Measurements from ENCODE around the gene PSRC1. TPM values are rescaled to one million over a fixed set of nuclear protein-coding genes. Genes with fewer than 3 reads are reported as not detected.

The PSRC1 gene
- polyA plus RNA-seq, 1 experiment = 18.5 TPM

DNA sequence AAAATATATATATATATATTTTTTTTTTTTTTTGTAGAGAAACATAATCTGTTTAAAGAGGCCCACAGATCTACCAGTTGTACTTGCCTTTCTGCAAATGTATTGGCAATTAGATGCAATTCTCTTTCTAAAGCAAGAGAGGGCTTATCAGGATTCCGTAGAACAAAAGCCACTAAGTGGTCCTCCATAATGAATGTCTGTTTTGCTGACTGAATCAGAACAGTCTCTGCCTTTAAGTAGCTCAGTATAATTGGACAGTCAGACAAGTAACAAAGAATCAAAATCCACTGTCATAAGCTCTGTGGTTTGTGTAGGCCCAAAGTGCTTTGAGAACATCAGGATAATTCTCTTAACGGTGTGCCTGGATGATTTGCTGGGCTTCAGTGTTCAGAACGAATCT is 51.9 kb downstream of the PSRC1 start:
- TF ChIP-seq, protein P1, sequence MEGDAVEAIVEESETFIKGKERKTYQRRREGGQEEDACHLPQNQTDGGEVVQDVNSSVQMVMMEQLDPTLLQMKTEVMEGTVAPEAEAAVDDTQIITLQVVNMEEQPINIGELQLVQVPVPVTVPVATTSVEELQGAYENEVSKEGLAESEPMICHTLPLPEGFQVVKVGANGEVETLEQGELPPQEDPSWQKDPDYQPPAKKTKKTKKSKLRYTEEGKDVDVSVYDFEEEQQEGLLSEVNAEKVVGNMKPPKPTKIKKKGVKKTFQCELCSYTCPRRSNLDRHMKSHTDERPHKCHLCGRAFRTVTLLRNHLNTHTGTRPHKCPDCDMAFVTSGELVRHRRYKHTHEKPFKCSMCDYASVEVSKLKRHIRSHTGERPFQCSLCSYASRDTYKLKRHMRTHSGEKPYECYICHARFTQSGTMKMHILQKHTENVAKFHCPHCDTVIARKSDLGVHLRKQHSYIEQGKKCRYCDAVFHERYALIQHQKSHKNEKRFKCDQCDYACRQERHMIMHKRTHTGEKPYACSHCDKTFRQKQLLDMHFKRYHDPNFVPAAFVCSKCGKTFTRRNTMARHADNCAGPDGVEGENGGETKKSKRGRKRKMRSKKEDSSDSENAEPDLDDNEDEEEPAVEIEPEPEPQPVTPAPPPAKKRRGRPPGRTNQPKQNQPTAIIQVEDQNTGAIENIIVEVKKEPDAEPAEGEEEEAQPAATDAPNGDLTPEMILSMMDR (IDR thresholded peaks at IDR 0.05; ENCODE audit: low read depth, low read length) = no peak
- Histone ChIP-seq H3K9me3 (ENCODE audit: control insufficient read depth, insufficient read depth, low read length) (no peaks in the 10 kb centered on the region), H3K27ac (ENCODE audit: low read depth, low read length) (no peak overlapping the region), H3K4me3 (ENCODE audit: low read depth, low read length) (no peak overlapping the region), H3K27me3 (ENCODE audit: control insufficient read depth, insufficient read depth, low read length) (no peaks in the 10 kb centered on the region)
- POLR2A ChIA-PET = interaction anchor here (1.0 kb wide), 1 partner anchor 10 kb away, joined by 3 read pairs; no protein-coding TSS in a partner anchor
- DNase-seq (ENCODE audit: low read depth, low spot score) = no peak
- CTCF ChIA-PET = no interaction called here

Other genes with a start within 250 kb of the PSRC1 start
- gene WDR47, start 241.0 kb downstream of the PSRC1 start, polyA plus RNA-seq (2011; rRNA removed) = 14.6 and 23.1 TPM in 2 replicates
- gene TAF13, start 207.1 kb downstream of the PSRC1 start, polyA plus RNA-seq (2011; rRNA removed) = 61.8 and 81.9 TPM in 2 replicates
- 38.8 and 39.0 TPM in 2 replicates for gene TMEM167B, start 192.4 kb downstream of the PSRC1 start, polyA plus RNA-seq (2011; rRNA removed)
- gene ELAPOR1, start 169.0 kb downstream of the PSRC1 start, polyA plus RNA-seq (2011; rRNA removed) = 0.88 and 0.94 TPM in 2 replicates
- 301 and 332 TPM in 2 replicates for gene SARS1, start 69.2 kb downstream of the PSRC1 start, polyA plus RNA-seq (2011; rRNA removed)
- gene CELSR2, start 33.6 kb downstream of the PSRC1 start, polyA plus RNA-seq (2011; rRNA removed) = 1.1 and 1.8 TPM in 2 replicates
- not detected in 2 replicates for gene MYBPHL, start 23.9 kb upstream of the PSRC1 start, polyA plus RNA-seq (2011; rRNA removed)
- gene SORT1, start 114.8 kb upstream of the PSRC1 start, polyA plus RNA-seq (2011; rRNA removed) = 37.2 and 42.8 TPM in 2 replicates
- 127 and 151 TPM in 2 replicates for gene PSMA5, start 143.3 kb upstream of the PSRC1 start, polyA plus RNA-seq (2011; rRNA removed)
- gene SYPL2, start 183.4 kb upstream of the PSRC1 start, polyA plus RNA-seq (2011; rRNA removed) = 0.26 and 0.40 TPM in 2 replicates
- 1.5 TPM in 2 replicates for gene ATXN7L2, start 200.8 kb upstream of the PSRC1 start, polyA plus RNA-seq (2011; rRNA removed)
- gene CYB561D1, start 210.9 kb upstream of the PSRC1 start, polyA plus RNA-seq (2011; rRNA removed) = 5.0 and 5.4 TPM in 2 replicates
- 1.5 and 2.3 TPM in 2 replicates for gene AMIGO1, start 226.6 kb upstream of the PSRC1 start, polyA plus RNA-seq (2011; rRNA removed)

Data from AG04450 (cell line).